Kidney (tissue), 14 donors: ENCODE measurements around the gene RNF180. TPM values are rescaled to one million over a fixed set of nuclear protein-coding genes. Genes with fewer than 3 reads are reported as not detected.

Experiments
- DNase-seq, 5 donors: peaks; one replicate each; pipeline ENCODE4 v3.0.0-alpha.2; 2013 to 2020
- FAIRE-seq: peaks from 2 replicates; lab custom pipeline; 2012; peaks lifted over from hg19 to GRCh38; lab: Jason Lieb, UNC
- H3K27ac ChIP-seq, 2 donors: one replicate each; pipeline ENCODE4 v1.7.0; 2013; ENCODE audit warnings: low read depth in 2 of 2, low read length in 2 of 2, inconsistent platforms in 1 of 2
- H3K27me3 ChIP-seq: one replicate; pipeline ENCODE4 v1.7.1; 2013; ENCODE audit warnings: low read length, inconsistent platforms; ENCODE audit not compliant: control insufficient read depth, insufficient read depth
- H3K36me3 ChIP-seq, 3 donors: one replicate each; pipeline versions ENCODE4 v1.7.0 to v1.7.1; 2013; ENCODE audit warnings: low read length in 3 of 3, control low read depth in 1 of 3, inconsistent platforms in 1 of 3; ENCODE audit not compliant: insufficient read depth in 3 of 3, control insufficient read depth in 2 of 3
- H3K4me1 ChIP-seq, 3 donors: one replicate each; pipeline versions ENCODE4 v1.7.0 to v1.7.1; 2013; ENCODE audit warnings: low read length in 3 of 3, inconsistent platforms in 1 of 3, low read depth in 1 of 3; ENCODE audit not compliant: control insufficient read depth in 2 of 3, insufficient read depth in 2 of 3
- H3K4me3 ChIP-seq, 3 donors: one replicate each; pipeline versions ENCODE4 v1.7.0 to v1.8.1; 2013; ENCODE audit warnings: low read length in 3 of 3, control low read depth in 1 of 3, inconsistent platforms in 1 of 3
- H3K9ac ChIP-seq, 3 donors: one replicate each; pipeline versions ENCODE4 v1.7.0 to v1.7.1; 2013; ENCODE audit warnings: low read length in 3 of 3, control low read depth in 1 of 3, inconsistent platforms in 1 of 3
- H3K9me3 ChIP-seq, 3 donors: one replicate each; pipeline versions ENCODE4 v1.7.0 to v1.7.1; 2013; ENCODE audit warnings: low read length in 3 of 3, control low read depth in 1 of 3, inconsistent platforms in 1 of 3; ENCODE audit not compliant: control insufficient read depth in 2 of 3, insufficient read depth in 1 of 3
- intact Hi-C: fragments of 100-400 bp; cut with DNase I; formaldehyde crosslinking; loops from one replicate; pipeline ENCODE4 v1.11.1; 2022
- polyA plus RNA-seq: library from polyadenylated mRNA; stranded (reverse); fragments of 350-450 nt; fragmentation: Illumina TruSeq; extraction: RNeasy Lipid Tissue Mini Kit (QIAGEN cat#74804); gene quantifications from one replicate; pipeline ENCODE4 v1.2.3, GENCODE V29; 2014; ENCODE audit warnings: low read depth, low replicate concordance; ENCODE audit not compliant: insufficient read depth
- total RNA-seq: library from RNA; stranded (reverse); fragmentation: NEBNext Ultra II Directional; extraction: Animal tissue kit (Norgen Biotek cat#: 25700); gene quantifications from one replicate; pipeline ENCODE4 v1.2.1, GENCODE V29; 2021
- TF ChIP-seq, protein P1 (sequence below): IDR thresholded peaks from 3 replicates; pipeline ENCODE4 v1.5.1; 2012; ENCODE audit warnings: mild to moderate bottlenecking, moderate library complexity, borderline replicate concordance; ENCODE audit not compliant: insufficient read depth; ENCODE audit errors: extremely low read depth
- donor health status: control.
- donor health status: control.
- donor health status: control.
- donor health status: control.
- donor health status: control.
- donor health status: DM: yes; HTN: yes; CAD: no.
- donor health status: Normal renal cell carcinoma (clear cell type).

The RNF180 gene
- total and polyA plus RNA-seq, 2 donors from 2014 or later, result 3.8 to 23.0 TPM

DNA sequence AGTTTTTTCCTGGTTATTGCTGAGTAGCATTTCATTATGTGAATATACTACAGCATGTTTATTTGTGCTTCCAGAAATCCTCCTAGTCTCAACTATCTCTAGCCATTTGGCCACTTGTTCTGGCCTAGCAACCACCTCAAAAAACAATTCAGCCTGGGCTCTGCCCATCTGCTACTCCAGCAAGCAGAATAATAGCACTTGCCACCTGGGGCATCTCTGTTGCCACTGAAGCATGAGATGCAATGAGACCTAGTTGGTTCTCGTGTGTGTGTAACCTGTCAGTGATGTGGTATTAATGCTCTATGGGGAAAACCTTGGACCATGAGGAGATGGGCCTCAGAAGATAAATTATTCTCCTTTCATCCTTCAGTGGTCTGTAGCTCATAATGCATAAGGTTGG, 129.5 kb downstream of the RNF180 start:
- intact Hi-C loops, result no loop called here
- FAIRE-seq, result no peak
- TF ChIP-seq, protein P1, sequence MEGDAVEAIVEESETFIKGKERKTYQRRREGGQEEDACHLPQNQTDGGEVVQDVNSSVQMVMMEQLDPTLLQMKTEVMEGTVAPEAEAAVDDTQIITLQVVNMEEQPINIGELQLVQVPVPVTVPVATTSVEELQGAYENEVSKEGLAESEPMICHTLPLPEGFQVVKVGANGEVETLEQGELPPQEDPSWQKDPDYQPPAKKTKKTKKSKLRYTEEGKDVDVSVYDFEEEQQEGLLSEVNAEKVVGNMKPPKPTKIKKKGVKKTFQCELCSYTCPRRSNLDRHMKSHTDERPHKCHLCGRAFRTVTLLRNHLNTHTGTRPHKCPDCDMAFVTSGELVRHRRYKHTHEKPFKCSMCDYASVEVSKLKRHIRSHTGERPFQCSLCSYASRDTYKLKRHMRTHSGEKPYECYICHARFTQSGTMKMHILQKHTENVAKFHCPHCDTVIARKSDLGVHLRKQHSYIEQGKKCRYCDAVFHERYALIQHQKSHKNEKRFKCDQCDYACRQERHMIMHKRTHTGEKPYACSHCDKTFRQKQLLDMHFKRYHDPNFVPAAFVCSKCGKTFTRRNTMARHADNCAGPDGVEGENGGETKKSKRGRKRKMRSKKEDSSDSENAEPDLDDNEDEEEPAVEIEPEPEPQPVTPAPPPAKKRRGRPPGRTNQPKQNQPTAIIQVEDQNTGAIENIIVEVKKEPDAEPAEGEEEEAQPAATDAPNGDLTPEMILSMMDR, result no peak

DNA sequence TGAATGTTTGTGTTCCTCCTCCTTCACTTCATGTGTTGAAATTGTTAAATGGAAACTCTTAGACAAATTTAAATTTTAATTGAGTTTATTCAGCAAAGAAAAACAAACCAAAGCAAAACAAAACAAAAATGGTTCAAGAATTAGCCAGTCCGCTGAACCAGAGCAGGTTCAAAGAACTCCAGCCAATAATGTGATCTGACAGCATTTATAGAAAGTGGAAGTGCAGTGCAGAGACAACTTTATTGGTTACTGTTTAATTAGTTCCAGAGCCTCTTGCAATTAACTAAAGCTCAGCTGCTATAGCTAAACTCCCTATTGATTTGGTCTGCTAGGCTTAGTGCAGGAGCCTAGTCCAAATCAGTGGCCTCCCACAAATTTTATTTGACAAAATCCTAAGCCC, 132.9 kb downstream of the RNF180 start:
- TF ChIP-seq, protein P1, result no peak
- no peaks in the 10 kb centered on the region for H3K27me3 ChIP-seq
- FAIRE-seq (no peak), DNase-seq (peak in 1 of 5 donors; percentile 39)
- no peaks in the 10 kb centered on the region for H3K4me1 ChIP-seq
- no peak overlapping the region for H3K27ac ChIP-seq
- intact Hi-C loops, result no loop called here
- no peaks in the 10 kb centered on the region for H3K36me3 ChIP-seq
- H3K9ac ChIP-seq, result no peak overlapping the region
- H3K4me3 ChIP-seq, result no peak overlapping the region
- H3K9me3 ChIP-seq, result no peaks in the 10 kb centered on the region

More for the DNA sequence above, 129.5 kb downstream of the RNF180 start:
- Histone ChIP-seq H3K27ac (no peak overlapping the region), H3K4me3 (no peak overlapping the region), H3K9ac (no peak overlapping the region), H3K9me3 (no peaks in the 10 kb centered on the region), H3K36me3 (no peaks in the 10 kb centered on the region), H3K27me3 (no peaks in the 10 kb centered on the region), H3K4me1 (no peaks in the 10 kb centered on the region)
- DNase-seq, result peak in 1 of 5 donors; percentile 7

DNA sequence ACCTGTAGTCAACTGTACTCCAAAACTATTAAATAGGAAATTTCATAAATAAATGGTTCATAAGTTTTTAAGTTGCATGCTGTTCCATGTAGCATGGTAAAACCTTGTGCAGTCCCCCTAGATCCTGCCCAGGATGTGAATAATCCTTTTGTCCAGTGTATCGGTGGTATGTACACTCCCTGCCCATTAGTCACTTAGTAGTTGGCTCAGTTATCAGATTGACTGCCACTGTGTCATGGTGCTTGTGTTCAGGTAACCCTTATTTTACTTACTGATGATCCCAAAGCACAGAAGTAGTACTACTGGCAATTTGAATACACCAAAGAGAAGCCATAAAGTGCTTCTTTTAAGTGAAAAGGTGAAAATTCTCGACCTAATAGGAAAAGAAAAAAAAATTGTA, 134.2 kb downstream of the RNF180 start:
- no peak for DNase-seq

More for the DNA sequence above, 134.2 kb downstream of the RNF180 start:
- intact Hi-C loops, result no loop called here
- Histone ChIP-seq H3K4me3 (no peak overlapping the region), H3K36me3 (no peaks in the 10 kb centered on the region), H3K9ac (no peak overlapping the region), H3K9me3 (no peaks in the 10 kb centered on the region), H3K27ac (no peak overlapping the region), H3K27me3 (no peaks in the 10 kb centered on the region), H3K4me1 (no peaks in the 10 kb centered on the region)
- FAIRE-seq, result no peak
- TF ChIP-seq, protein P1, result no peak
